Epithelial cell of proximal tubule (primary cell): Measurements from ENCODE around the gene DCLRE1A. TPM values are rescaled to one million over a fixed set of nuclear protein-coding genes. Genes with fewer than 3 reads are reported as not detected.
"Not testable (repeated sequence)": the region's sequence is repeated elsewhere in the genome, so short reads cannot be mapped to it uniquely, and the experiment has no call there.

Source experiments
- DNase-seq: peaks from one replicate; pipeline ENCODE4 v3.0.0-alpha.2; 2011; ENCODE audit warnings: low read depth
- H3K4me3 ChIP-seq: 2 replicates; pipeline ENCODE4 v1.5.1; 2011; ENCODE audit warnings: low read depth, mild to moderate bottlenecking, low read length
- CTCF ChIP-seq: conservative IDR thresholded peaks from 2 replicates; pipeline ENCODE4 v1.5.1; 2012; ENCODE audit warnings: low read depth, mild to moderate bottlenecking, low read length
- total RNA-seq: library from RNA; depleted of rRNA; stranded (reverse); fragments of >200 nt; gene quantifications from 2 replicates; pipeline ENCODE4 v1.2.3, GENCODE V29; 2015

The DCLRE1A gene
- total RNA-seq, 1 donor from 2014 or later: 7.9 TPM

- DNase-seq: no peak
- no peak overlapping the region for H3K4me3 ChIP-seq
- TF ChIP-seq CTCF: no peak
Observed at GRCh38 chr10:113849140-113849803, 4.6 kb downstream of the DCLRE1A start.

GRCh38 chr10:113846036-113846435 lies 7.8 kb downstream of the DCLRE1A start:
- DNase-seq: no peak
- H3K4me3 ChIP-seq: no peak overlapping the region
- no peak for TF ChIP-seq CTCF

DNA sequence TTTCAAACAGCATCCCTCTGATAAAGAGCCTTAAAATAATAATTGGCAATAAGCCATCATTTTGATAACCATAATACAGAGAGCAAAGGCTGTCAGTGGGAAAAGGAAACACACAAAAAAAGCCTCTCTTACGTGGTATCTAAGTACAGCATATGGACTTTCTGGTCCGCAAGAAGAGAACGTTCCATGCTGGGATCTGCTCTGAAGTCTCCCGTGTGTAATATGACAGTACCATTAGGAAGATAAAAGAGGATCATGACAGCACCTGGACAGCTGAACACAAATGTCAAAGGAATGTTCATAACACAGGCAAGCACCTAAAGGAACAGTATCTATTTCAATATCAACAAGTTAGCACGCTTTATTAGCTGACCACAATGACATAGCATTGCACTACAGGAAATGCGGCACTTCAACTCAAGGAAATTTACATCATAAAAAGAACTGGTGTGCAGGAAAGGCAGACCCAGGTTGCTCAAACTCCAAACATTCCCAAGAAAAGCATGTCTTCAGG lies 9.9 kb downstream of the DCLRE1A start:
- TF ChIP-seq CTCF: no peak
- no peak for DNase-seq
- no peak overlapping the region for H3K4me3 ChIP-seq

DNA sequence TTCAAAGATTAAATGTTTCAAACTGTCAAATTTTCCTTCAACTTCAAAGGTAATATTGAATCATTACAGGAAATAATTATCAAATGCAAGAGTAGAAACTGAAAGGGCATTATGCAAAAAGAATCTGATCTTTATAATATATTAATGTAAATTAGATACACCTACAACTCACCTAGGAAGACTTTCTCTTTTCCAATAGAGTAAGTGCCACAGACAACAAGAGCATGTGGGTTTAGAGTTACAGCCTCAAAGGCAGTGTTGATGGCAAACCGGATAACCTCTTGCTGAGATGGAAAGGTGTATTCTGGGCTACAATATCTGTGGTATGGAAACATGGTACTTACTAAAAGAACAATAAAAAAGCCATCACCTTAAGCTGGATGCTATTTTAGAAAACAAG lies 11.7 kb downstream of the DCLRE1A start:
- H3K4me3 ChIP-seq: no peak overlapping the region
- TF ChIP-seq CTCF: no peak
- no peak for DNase-seq

DNA sequence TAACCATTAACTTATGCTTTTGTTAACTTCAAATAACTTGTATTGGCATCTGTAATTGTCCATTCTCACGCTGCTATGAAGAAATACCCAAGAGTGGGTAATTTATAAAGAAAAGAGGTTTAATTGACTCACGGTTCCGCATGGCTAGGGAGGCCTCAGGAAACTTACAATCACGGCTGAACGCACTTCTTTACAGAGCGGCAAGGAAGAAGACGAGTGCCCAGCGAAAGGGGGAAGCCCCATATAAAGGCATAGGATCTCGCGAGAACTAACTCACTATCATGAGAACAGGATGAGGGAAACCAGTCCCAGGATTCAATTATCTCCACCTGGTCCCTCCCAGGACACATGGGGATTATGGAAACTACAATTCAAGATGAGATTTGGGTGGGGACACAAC lies 25.3 kb downstream of the DCLRE1A start:
- not testable (repeated sequence) for H3K4me3 ChIP-seq, DNase-seq

- H3K4me3 ChIP-seq: no peak overlapping the region
- no peak for TF ChIP-seq CTCF
- DNase-seq: no peak
Observed at GRCh38 chr10:113825791-113826190, 28.1 kb downstream of the DCLRE1A start.

GRCh38 chr10:113823389-113823788 lies 30.5 kb downstream of the DCLRE1A start:
- TF ChIP-seq CTCF: no peak
- no peak overlapping the region for H3K4me3 ChIP-seq
- DNase-seq: no peak
